Natural killer cell (primary cell): ENCODE measurements around the gene NDNF. TPM values are rescaled to one million over a fixed set of nuclear protein-coding genes. Genes with fewer than 3 reads are reported as not detected.

Experiments used
- ATAC-seq, 3 donors: fragments of 150-1000 bp in 2 of 3; fragments of 200-7000 bp in 1 of 3; cut with Tn5 transposase; 1 replicate in 1 of 3; 2 replicates in 2 of 3; pipeline ENCODE4 v1.10.0; 2021; ENCODE audit warnings: mild to moderate bottlenecking in 2 of 3, moderate library complexity in 2 of 3
- DNase-seq, 2 donors: peaks; one replicate each; pipeline versions ENCODE4 v3.0.0 to v3.0.0-alpha.2; 2013 to 2021; ENCODE audit warnings: mixed read lengths in 1 of 2
- H3K27ac ChIP-seq: one replicate; pipeline ENCODE4 v1.5.1; 2013; ENCODE audit warnings: mild to moderate bottlenecking, low read length
- H3K27me3 ChIP-seq: one replicate; pipeline ENCODE4 v1.6.1; 2013; ENCODE audit warnings: low read length; ENCODE audit not compliant: control insufficient read depth, insufficient read depth
- H3K36me3 ChIP-seq: one replicate; pipeline ENCODE4 v1.6.1; 2013; ENCODE audit warnings: low read length; ENCODE audit not compliant: control insufficient read depth, insufficient read depth
- H3K4me1 ChIP-seq: one replicate; pipeline ENCODE4 v1.6.1; 2013; ENCODE audit warnings: low read length; ENCODE audit not compliant: control insufficient read depth, insufficient read depth
- H3K4me3 ChIP-seq: one replicate; pipeline ENCODE4 v1.5.1; 2013; ENCODE audit warnings: low read length
- H3K9me3 ChIP-seq: one replicate; pipeline ENCODE4 v1.6.1; 2013; ENCODE audit warnings: low read length; ENCODE audit not compliant: control insufficient read depth, insufficient read depth
- H3K27ac Mint-ChIP-seq, 2 donors: one replicate each; pipeline ENCODE4 v1.8.0; 2022; ENCODE audit warnings: mild to moderate bottlenecking in 2 of 2, mixed read lengths in 2 of 2, moderate library complexity in 1 of 2
- H3K27me3 Mint-ChIP-seq, 2 donors: one replicate each; pipeline ENCODE4 v1.8.0; 2022; ENCODE audit warnings: low read depth in 2 of 2, mixed read lengths in 2 of 2
- H3K36me3 Mint-ChIP-seq: one replicate; pipeline ENCODE4 v1.8.0; 2022; ENCODE audit warnings: mixed read lengths
- H3K4me1 Mint-ChIP-seq, 2 donors: one replicate each; pipeline ENCODE4 v1.8.0; 2022; ENCODE audit warnings: mixed read lengths in 2 of 2
- H3K4me3 Mint-ChIP-seq: one replicate; pipeline ENCODE4 v1.8.0; 2022; ENCODE audit warnings: mild to moderate bottlenecking, moderate library complexity, mixed read lengths
- H3K9me3 Mint-ChIP-seq, 2 donors: one replicate each; pipeline ENCODE4 v1.8.0; 2022; ENCODE audit warnings: mixed read lengths in 2 of 2
- WGBS: methylation state at CpG from one replicate; pipeline ENCODE4 v1.1.7; 2013; ENCODE audit warnings: missing lambda C conversion rate; ENCODE audit not compliant: insufficient coverage; 5-methylcytosine and 5-hydroxymethylcytosine counted together
- intact Hi-C: fragments of 100-400 bp; cut with micrococcal nuclease; formaldehyde crosslinking; loops from one replicate; pipeline ENCODE4 v1.14.2; 2022
- total RNA-seq, 4 donors: library from RNA; stranded (reverse); fragments of 120-200 nt in 1 of 4; gene quantifications; one replicate each; pipeline versions ENCODE4 v1.2.3 to v1.2.4, GENCODE V29; 2013 to 2022
- TF ChIP-seq, protein P1 (sequence below): fragments of 200-600 bp; IDR thresholded peaks from one replicate; pipeline ENCODE4 v1.8.0; 2022; ENCODE audit warnings: antibody characterized with exemption

The NDNF gene
- total RNA-seq, 3 donors from 2014 or later (not counting 1 experiment from before 2014, with no cell fraction given), result not detected

DNA sequence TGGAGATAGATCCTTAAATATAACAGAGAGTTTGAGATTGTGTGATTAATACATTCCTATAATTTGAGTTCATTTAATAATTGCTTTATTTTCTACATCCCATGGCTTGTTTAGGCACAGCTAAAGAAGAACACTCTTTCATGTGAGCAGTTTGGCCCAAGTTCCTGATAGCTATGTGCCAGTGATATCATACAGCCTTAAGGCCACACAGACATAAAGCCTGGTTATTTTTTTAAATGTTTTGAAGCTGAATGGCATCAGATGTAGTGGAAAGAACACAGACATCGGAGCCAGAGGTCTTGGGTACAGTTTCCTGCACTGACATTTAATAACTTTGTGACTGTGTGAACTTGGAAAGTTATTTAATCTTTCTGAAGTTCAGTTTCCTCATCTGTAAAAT is 7.0 kb upstream of the NDNF start:
- no peaks in the 10 kb centered on the region for H3K9me3 ChIP-seq
- TF ChIP-seq, protein P1, sequence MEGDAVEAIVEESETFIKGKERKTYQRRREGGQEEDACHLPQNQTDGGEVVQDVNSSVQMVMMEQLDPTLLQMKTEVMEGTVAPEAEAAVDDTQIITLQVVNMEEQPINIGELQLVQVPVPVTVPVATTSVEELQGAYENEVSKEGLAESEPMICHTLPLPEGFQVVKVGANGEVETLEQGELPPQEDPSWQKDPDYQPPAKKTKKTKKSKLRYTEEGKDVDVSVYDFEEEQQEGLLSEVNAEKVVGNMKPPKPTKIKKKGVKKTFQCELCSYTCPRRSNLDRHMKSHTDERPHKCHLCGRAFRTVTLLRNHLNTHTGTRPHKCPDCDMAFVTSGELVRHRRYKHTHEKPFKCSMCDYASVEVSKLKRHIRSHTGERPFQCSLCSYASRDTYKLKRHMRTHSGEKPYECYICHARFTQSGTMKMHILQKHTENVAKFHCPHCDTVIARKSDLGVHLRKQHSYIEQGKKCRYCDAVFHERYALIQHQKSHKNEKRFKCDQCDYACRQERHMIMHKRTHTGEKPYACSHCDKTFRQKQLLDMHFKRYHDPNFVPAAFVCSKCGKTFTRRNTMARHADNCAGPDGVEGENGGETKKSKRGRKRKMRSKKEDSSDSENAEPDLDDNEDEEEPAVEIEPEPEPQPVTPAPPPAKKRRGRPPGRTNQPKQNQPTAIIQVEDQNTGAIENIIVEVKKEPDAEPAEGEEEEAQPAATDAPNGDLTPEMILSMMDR, result no peak
- no peak overlapping the region for H3K27ac Mint-ChIP-seq
- H3K27me3 ChIP-seq, result peaks cover 25% of the 10 kb centered on the region
- H3K9me3 Mint-ChIP-seq, result no peaks in the 10 kb centered on the region
- H3K4me3 Mint-ChIP-seq, result no peak overlapping the region
- peaks cover 40 to 44% of the 10 kb centered on the region in 2 donors for H3K27me3 Mint-ChIP-seq
- DNase-seq (no peak), ATAC-seq (no peak)
- H3K36me3 ChIP-seq, result no peaks in the 10 kb centered on the region
- intact Hi-C loops, result no loop called here
- no peaks in the 10 kb centered on the region for H3K4me1 ChIP-seq
- no peak overlapping the region for H3K4me3 ChIP-seq
- WGBS, result 91% methylated on average over 1 of the region's 1 CpG
- no peaks in the 10 kb centered on the region for H3K4me1 Mint-ChIP-seq
- H3K27ac ChIP-seq, result no peak overlapping the region
- no peaks in the 10 kb centered on the region for H3K36me3 Mint-ChIP-seq

DNA sequence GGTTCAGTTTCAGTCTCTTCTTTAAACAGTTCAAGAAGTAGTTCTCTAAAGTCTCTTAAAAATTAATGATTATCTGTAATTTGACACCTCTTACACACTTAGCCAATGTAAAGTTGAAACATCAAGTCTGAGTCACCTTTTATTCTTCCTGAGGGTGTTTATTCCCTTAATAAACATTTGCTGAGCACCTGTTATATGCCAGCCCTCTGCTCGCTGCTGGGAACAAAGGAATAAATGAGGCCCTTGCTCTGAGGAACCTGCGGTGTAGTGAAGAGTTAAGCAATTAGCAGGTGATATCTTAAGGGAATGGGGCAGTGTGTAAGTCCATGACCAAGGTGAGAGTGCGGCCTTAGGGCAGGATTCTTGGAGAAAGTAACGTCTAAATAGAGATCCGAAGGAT is 5.2 kb upstream of the NDNF start:
- peaks cover 6 to 7% of the 10 kb centered on the region in 2 donors for H3K4me1 Mint-ChIP-seq

DNA sequence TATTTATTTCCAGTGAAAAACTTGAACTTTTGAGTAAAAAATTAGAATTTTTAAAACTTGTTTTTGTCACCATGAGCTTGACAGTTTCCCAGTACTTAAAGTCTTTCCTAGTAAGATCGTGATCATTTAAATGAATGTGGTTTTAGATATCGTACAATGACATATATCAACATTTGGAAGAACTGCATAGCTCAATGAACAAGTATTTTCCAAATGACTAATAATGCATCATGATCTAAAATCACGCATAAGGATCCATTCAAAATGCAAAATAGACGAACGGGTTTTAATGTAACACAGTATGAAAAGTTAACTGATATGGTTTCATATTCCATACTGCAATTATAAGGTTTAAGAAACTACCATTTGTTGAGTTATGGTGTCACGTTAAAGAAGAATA is 4.1 kb upstream of the NDNF start:
- no peak overlapping the region for H3K27ac Mint-ChIP-seq
- intact Hi-C loops, result no loop called here
- H3K36me3 Mint-ChIP-seq, result no peaks in the 10 kb centered on the region

More for the DNA sequence above, 5.2 kb upstream of the NDNF start:
- WGBS, result 92% methylated on average over 5 of the region's 5 CpGs
- Mint-ChIP-seq H3K27me3 (peaks cover 51 to 59% of the 10 kb centered on the region in 2 donors), H3K27ac (no peak overlapping the region), H3K4me3 (no peak overlapping the region), H3K9me3 (no peaks in the 10 kb centered on the region), H3K36me3 (no peaks in the 10 kb centered on the region)
- Histone ChIP-seq H3K36me3 (no peaks in the 10 kb centered on the region), H3K27me3 (peaks cover 35% of the 10 kb centered on the region), H3K4me3 (no peak overlapping the region), H3K4me1 (peaks cover 6% of the 10 kb centered on the region), H3K9me3 (no peaks in the 10 kb centered on the region), H3K27ac (no peak overlapping the region)
- ATAC-seq (no peak), DNase-seq (no peak)
- TF ChIP-seq, protein P1, result no peak
- intact Hi-C loops, result no loop called here

More for the DNA sequence above, 4.1 kb upstream of the NDNF start:
- Mint-ChIP-seq H3K4me3 (no peak overlapping the region), H3K4me1 (peaks cover 6 to 15% of the 10 kb centered on the region in 2 donors), H3K27me3 (peaks cover 52 to 65% of the 10 kb centered on the region in 2 donors), H3K9me3 (no peaks in the 10 kb centered on the region)
- 100% methylated on average over 1 of the region's 6 CpGs for WGBS
- Histone ChIP-seq H3K4me1 (peaks cover 12% of the 10 kb centered on the region), H3K4me3 (no peak overlapping the region), H3K27ac (no peak overlapping the region), H3K9me3 (no peaks in the 10 kb centered on the region), H3K27me3 (peaks cover 34% of the 10 kb centered on the region), H3K36me3 (no peaks in the 10 kb centered on the region)
- ATAC-seq (no peak), DNase-seq (no peak)
- TF ChIP-seq, protein P1, result no peak
